Kidney (tissue), 14 donors: Measurements from ENCODE around the gene STK17B. TPM values are rescaled to one million over a fixed set of nuclear protein-coding genes. Genes with fewer than 3 reads are reported as not detected.

Experiments used
- DNase-seq, 5 donors: peaks; one replicate each; pipeline ENCODE4 v3.0.0-alpha.2; 2013 to 2020
- FAIRE-seq: peaks from 2 replicates; lab custom pipeline; 2012; peaks lifted over from hg19 to GRCh38; lab: Jason Lieb, UNC
- H3K27ac ChIP-seq, 2 donors: one replicate each; pipeline ENCODE4 v1.7.0; 2013; ENCODE audit warnings: low read depth in 2 of 2, low read length in 2 of 2, inconsistent platforms in 1 of 2
- H3K27me3 ChIP-seq: one replicate; pipeline ENCODE4 v1.7.1; 2013; ENCODE audit warnings: low read length, inconsistent platforms; ENCODE audit not compliant: control insufficient read depth, insufficient read depth
- H3K36me3 ChIP-seq, 3 donors: one replicate each; pipeline versions ENCODE4 v1.7.0 to v1.7.1; 2013; ENCODE audit warnings: low read length in 3 of 3, control low read depth in 1 of 3, inconsistent platforms in 1 of 3; ENCODE audit not compliant: insufficient read depth in 3 of 3, control insufficient read depth in 2 of 3
- H3K4me1 ChIP-seq, 3 donors: one replicate each; pipeline versions ENCODE4 v1.7.0 to v1.7.1; 2013; ENCODE audit warnings: low read length in 3 of 3, inconsistent platforms in 1 of 3, low read depth in 1 of 3; ENCODE audit not compliant: control insufficient read depth in 2 of 3, insufficient read depth in 2 of 3
- H3K4me3 ChIP-seq, 3 donors: one replicate each; pipeline versions ENCODE4 v1.7.0 to v1.8.1; 2013; ENCODE audit warnings: low read length in 3 of 3, control low read depth in 1 of 3, inconsistent platforms in 1 of 3
- H3K9ac ChIP-seq, 3 donors: one replicate each; pipeline versions ENCODE4 v1.7.0 to v1.7.1; 2013; ENCODE audit warnings: low read length in 3 of 3, control low read depth in 1 of 3, inconsistent platforms in 1 of 3
- H3K9me3 ChIP-seq, 3 donors: one replicate each; pipeline versions ENCODE4 v1.7.0 to v1.7.1; 2013; ENCODE audit warnings: low read length in 3 of 3, control low read depth in 1 of 3, inconsistent platforms in 1 of 3; ENCODE audit not compliant: control insufficient read depth in 2 of 3, insufficient read depth in 1 of 3
- intact Hi-C: fragments of 100-400 bp; cut with DNase I; formaldehyde crosslinking; loops from one replicate; pipeline ENCODE4 v1.11.1; 2022
- polyA plus RNA-seq: library from polyadenylated mRNA; stranded (reverse); fragments of 350-450 nt; fragmentation: Illumina TruSeq; extraction: RNeasy Lipid Tissue Mini Kit (QIAGEN cat#74804); gene quantifications from one replicate; pipeline ENCODE4 v1.2.3, GENCODE V29; 2014; ENCODE audit warnings: low read depth, low replicate concordance; ENCODE audit not compliant: insufficient read depth
- total RNA-seq: library from RNA; stranded (reverse); fragmentation: NEBNext Ultra II Directional; extraction: Animal tissue kit (Norgen Biotek cat#: 25700); gene quantifications from one replicate; pipeline ENCODE4 v1.2.1, GENCODE V29; 2021
- TF ChIP-seq, protein P1 (sequence below): IDR thresholded peaks from 3 replicates; pipeline ENCODE4 v1.5.1; 2012; ENCODE audit warnings: mild to moderate bottlenecking, moderate library complexity, borderline replicate concordance; ENCODE audit not compliant: insufficient read depth; ENCODE audit errors: extremely low read depth
- donor health status: control.
- donor health status: control.
- donor health status: control.
- donor health status: control.
- donor health status: control.
- donor health status: DM: yes; HTN: yes; CAD: no.
- donor health status: Normal renal cell carcinoma (clear cell type).

Gene STK17B
- total and polyA plus RNA-seq, 2 donors from 2014 or later, result 3.4 to 41.0 TPM

DNA sequence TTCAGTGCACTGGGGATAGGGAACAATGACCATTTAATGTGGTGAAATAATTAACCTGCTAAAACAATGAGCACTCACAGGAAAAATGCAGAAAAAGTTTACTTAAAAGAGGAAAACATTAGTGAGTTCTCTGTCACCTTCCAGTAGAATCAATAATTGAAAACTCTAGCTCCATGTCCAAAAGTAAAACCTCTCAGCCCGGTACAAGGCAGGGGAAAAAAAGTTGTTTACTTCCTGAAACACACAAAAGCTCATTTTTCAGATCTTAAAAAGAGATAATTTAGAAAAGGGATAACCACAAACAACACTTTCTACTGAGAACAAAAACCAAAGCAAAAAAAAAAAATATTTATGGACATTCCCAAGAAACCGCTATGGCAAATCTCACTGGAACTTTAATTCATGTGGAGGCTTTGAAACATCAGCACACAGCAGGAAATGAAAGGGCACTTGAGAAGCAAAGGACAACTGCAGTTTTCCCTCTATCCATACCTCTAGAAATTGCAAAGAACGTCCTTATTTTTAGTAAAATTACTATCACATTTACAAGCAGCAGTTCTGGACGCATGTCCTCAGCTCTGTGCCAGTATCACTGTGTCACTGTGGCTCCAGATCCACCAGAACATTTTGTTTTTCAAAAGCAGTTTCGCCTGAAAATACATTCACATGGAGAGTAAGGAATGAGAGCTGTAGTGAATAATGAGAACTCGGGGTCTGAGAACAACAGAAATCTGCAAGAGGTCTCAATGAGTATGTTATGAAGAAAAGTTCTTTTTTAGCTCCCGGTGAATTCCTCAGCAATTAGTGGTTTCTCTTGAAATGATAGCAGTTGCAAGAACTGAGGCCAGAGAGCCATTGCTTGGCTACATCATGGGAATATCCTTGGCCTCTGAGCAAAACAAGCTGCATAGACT is 58.1 kb downstream of the STK17B start:
- DNase-seq (peak in 2 of 5 donors; percentile 44 to 55), FAIRE-seq (peak; percentile 33)
- peak overlapping the region in 2 of 3 donors; percentile 19 to 30 for H3K4me3 ChIP-seq
- peaks cover 5 to 6% (median 5%) of the 10 kb centered on the region in 3 donors for H3K4me1 ChIP-seq
- TF ChIP-seq, protein P1, sequence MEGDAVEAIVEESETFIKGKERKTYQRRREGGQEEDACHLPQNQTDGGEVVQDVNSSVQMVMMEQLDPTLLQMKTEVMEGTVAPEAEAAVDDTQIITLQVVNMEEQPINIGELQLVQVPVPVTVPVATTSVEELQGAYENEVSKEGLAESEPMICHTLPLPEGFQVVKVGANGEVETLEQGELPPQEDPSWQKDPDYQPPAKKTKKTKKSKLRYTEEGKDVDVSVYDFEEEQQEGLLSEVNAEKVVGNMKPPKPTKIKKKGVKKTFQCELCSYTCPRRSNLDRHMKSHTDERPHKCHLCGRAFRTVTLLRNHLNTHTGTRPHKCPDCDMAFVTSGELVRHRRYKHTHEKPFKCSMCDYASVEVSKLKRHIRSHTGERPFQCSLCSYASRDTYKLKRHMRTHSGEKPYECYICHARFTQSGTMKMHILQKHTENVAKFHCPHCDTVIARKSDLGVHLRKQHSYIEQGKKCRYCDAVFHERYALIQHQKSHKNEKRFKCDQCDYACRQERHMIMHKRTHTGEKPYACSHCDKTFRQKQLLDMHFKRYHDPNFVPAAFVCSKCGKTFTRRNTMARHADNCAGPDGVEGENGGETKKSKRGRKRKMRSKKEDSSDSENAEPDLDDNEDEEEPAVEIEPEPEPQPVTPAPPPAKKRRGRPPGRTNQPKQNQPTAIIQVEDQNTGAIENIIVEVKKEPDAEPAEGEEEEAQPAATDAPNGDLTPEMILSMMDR, result no peak
- intact Hi-C loops, result no loop called here
- peak overlapping the region; percentile 19 to 63 for H3K27ac ChIP-seq
- no peaks in the 10 kb centered on the region for H3K36me3 ChIP-seq
- no peak overlapping the region for H3K9ac ChIP-seq
- no peaks in the 10 kb centered on the region for H3K27me3 ChIP-seq
- no peaks in the 10 kb centered on the region for H3K9me3 ChIP-seq

DNA sequence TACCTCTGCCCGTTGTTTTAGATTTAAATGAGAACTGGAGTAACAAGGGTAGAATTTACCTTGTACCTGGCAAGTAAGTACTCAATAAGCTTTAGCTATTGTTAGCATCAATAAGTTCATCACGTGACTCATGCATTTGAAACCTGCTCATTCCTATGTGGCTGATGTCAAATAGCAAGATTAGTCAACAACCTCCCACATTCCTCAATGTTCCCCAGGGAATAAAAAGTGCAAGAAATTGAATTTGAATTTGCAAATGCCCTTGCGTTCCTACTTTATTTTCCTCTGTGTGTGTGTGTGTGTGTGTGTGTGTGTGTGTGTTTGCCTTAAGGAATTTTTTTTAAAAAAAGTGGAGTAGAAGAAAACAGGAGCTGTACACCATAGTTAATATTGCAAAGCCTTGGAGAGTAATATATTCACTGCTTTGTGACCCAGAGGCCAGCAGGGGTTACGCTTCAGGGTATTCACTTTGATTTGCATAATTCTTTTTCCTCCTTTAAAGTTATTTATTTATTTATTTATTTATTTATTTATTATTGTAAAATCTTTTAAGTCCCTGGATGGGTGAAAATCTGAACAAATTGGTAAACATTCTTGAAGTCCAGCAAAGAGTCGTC is 58.9 kb downstream of the STK17B start:
- H3K4me3 ChIP-seq, result no peak overlapping the region
- H3K9ac ChIP-seq, result no peak overlapping the region
- peak in 4 of 5 donors; percentile 49 to 75 (median 64) for DNase-seq
- H3K27me3 ChIP-seq, result no peaks in the 10 kb centered on the region
- H3K36me3 ChIP-seq, result no peaks in the 10 kb centered on the region
- peak overlapping the region in 1 of 2 donors; percentile 63 for H3K27ac ChIP-seq
- TF ChIP-seq, protein P1, result no peak
- FAIRE-seq, result peak; percentile 23
- no peaks in the 10 kb centered on the region for H3K9me3 ChIP-seq
- peaks cover 5 to 6% (median 5%) of the 10 kb centered on the region in 3 donors for H3K4me1 ChIP-seq
- intact Hi-C loops, result no loop called here

DNA sequence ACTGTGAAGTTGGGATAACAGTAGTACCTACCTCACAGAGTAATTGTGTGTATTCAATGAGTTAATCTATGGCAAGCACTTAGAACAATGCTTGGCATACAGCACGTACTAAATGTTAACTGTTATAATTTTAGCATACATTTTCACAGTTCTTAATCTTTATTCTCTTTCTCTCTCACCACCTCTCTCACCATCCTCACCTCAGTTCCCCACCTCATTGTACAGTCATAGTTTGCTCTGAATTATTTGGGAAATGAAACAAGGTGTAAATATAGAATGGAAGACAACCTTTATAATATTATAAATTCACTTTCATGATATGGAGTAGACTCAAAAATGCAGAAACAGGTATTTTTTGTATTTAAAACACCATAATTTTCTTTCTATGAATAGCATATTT is 62.8 kb downstream of the STK17B start:
- Histone ChIP-seq H3K4me1 (peaks cover 3 to 5% (median 5%) of the 10 kb centered on the region in 3 donors), H3K27ac (no peak overlapping the region), H3K9ac (no peak overlapping the region), H3K9me3 (no peaks in the 10 kb centered on the region), H3K36me3 (no peaks in the 10 kb centered on the region), H3K27me3 (no peaks in the 10 kb centered on the region), H3K4me3 (no peak overlapping the region)
- TF ChIP-seq, protein P1, result no peak
- FAIRE-seq (no peak), DNase-seq (no peak)
- intact Hi-C loops, result no loop called here
